ENCODE data around the gene SGTA.
"Not testable (repeated sequence)": the region's sequence is repeated elsewhere in the genome, so short reads cannot be mapped to it uniquely, and the experiment has no call there.

SGTA gene

GRCh38 chr19:2795827-2796658, 13.0 kb upstream of the SGTA start:
- Histone ChIP-seq H2AFZ (no peak overlapping the region), H3K36me3 (ENCODE audit: control insufficient read depth, insufficient read depth, low read length) (no peaks in the 10 kb centered on the region), H3K9me3 (ENCODE audit: control insufficient read depth, low read length) (no peaks in the 10 kb centered on the region), H3K4me1 (no peaks in the 10 kb centered on the region), H3K79me2 (peaks cover 10% of the 10 kb centered on the region), H3K4me3 (ENCODE audit: low read depth, low read length) (no peak overlapping the region), H3K27me3 (ENCODE audit: control insufficient read depth, insufficient read depth, low read length) (no peaks in the 10 kb centered on the region), H3K9ac (no peak overlapping the region), H3K4me2 (ENCODE audit: low read length) (no peak overlapping the region), H3K27ac (no peak overlapping the region)
- TF ChIP-seq, protein P1, sequence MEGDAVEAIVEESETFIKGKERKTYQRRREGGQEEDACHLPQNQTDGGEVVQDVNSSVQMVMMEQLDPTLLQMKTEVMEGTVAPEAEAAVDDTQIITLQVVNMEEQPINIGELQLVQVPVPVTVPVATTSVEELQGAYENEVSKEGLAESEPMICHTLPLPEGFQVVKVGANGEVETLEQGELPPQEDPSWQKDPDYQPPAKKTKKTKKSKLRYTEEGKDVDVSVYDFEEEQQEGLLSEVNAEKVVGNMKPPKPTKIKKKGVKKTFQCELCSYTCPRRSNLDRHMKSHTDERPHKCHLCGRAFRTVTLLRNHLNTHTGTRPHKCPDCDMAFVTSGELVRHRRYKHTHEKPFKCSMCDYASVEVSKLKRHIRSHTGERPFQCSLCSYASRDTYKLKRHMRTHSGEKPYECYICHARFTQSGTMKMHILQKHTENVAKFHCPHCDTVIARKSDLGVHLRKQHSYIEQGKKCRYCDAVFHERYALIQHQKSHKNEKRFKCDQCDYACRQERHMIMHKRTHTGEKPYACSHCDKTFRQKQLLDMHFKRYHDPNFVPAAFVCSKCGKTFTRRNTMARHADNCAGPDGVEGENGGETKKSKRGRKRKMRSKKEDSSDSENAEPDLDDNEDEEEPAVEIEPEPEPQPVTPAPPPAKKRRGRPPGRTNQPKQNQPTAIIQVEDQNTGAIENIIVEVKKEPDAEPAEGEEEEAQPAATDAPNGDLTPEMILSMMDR (IDR thresholded peaks at IDR 0.05) = no peak

- Histone ChIP-seq H3K27ac (no peak overlapping the region), H3K27me3 (ENCODE audit: control insufficient read depth, insufficient read depth, low read length) (no peaks in the 10 kb centered on the region), H3K36me3 (ENCODE audit: control insufficient read depth, insufficient read depth, low read length) (no peaks in the 10 kb centered on the region), H3K9ac (no peak overlapping the region), H3K9me3 (ENCODE audit: control insufficient read depth, low read length) (no peaks in the 10 kb centered on the region), H3K4me2 (ENCODE audit: low read length) (no peak overlapping the region), H3K4me1 (no peaks in the 10 kb centered on the region), H2AFZ (no peak overlapping the region), H3K79me2 (peaks cover 11% of the 10 kb centered on the region), H3K4me3 (ENCODE audit: low read depth, low read length) (no peak overlapping the region)
- TF ChIP-seq, protein P1 (IDR thresholded peaks at IDR 0.05) = no peak
Measured at GRCh38 chr19:2793577-2793976, 10.5 kb upstream of the SGTA start.

DNA sequence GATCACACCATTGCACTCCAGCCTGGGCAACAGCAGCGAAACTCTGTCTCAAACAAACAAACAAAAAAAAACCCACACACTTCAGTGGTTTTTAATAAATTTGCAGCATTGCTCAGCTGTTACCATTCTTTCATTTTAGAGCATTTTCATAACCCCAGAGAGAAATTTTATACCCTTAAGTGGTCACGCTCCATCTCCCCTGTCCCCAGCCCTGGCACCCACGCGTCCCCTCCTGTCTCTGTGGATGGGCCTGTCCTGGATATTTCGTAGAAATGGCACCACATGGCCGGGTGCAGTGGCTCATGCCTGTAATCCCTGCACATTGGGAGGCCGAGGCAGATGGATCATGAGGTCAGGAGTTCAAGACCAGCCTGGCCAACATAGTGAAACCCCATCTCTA, 10.1 kb upstream of the SGTA start:
- TF ChIP-seq, protein P1 (IDR thresholded peaks at IDR 0.05) = no peak
- no peak overlapping the region for H3K27ac ChIP-seq

DNA sequence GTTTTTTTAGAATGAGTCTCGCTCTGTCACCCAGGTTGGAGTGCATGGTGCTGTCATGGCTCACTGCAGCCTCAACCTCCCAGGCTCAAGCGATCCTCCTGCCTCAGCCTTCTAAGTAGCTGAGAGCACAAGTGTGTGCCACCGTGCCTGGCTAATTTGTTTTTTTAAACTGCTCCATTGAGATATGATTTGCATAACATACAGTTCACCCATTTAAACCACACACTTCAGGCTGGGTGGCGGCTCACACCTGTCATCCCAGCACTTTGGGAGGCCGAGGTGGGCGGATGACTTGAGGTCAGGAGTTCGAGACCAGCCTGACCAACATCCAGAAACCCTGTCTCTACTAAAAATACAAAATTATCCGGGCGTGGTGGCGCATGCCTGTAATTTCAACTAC, 9.6 kb upstream of the SGTA start:
- H3K27ac ChIP-seq; H3K36me3 ChIP-seq (ENCODE audit: control insufficient read depth, insufficient read depth, low read length); H3K9me3 ChIP-seq (ENCODE audit: control insufficient read depth, low read length); H3K4me1 ChIP-seq; H3K4me2 ChIP-seq (ENCODE audit: low read length); H2AFZ ChIP-seq; H3K9ac ChIP-seq; H3K27me3 ChIP-seq (ENCODE audit: control insufficient read depth, insufficient read depth, low read length); H3K4me3 ChIP-seq (ENCODE audit: low read depth, low read length): not testable (repeated sequence)
- peaks cover 11% of the 10 kb centered on the region for H3K79me2 ChIP-seq

More for the DNA sequence above, 10.1 kb upstream of the SGTA start:
- Histone ChIP-seq H2AFZ (no peak overlapping the region), H3K9ac (no peak overlapping the region), H3K4me2 (ENCODE audit: low read length) (no peak overlapping the region), H3K27me3 (ENCODE audit: control insufficient read depth, insufficient read depth, low read length) (no peaks in the 10 kb centered on the region), H3K9me3 (ENCODE audit: control insufficient read depth, low read length) (no peaks in the 10 kb centered on the region), H3K79me2 (peaks cover 11% of the 10 kb centered on the region), H3K4me1 (no peaks in the 10 kb centered on the region), H3K4me3 (ENCODE audit: low read depth, low read length) (no peak overlapping the region), H3K36me3 (ENCODE audit: control insufficient read depth, insufficient read depth, low read length) (no peaks in the 10 kb centered on the region)

GRCh38 chr19:2791876-2792275, 8.8 kb upstream of the SGTA start:
- Histone ChIP-seq H3K36me3 (ENCODE audit: control insufficient read depth, insufficient read depth, low read length) (no peaks in the 10 kb centered on the region), H3K4me2 (ENCODE audit: low read length) (no peak overlapping the region), H3K4me3 (ENCODE audit: low read depth, low read length) (no peak overlapping the region), H3K27ac (no peak overlapping the region), H3K9me3 (ENCODE audit: control insufficient read depth, low read length) (no peaks in the 10 kb centered on the region), H3K27me3 (ENCODE audit: control insufficient read depth, insufficient read depth, low read length) (no peaks in the 10 kb centered on the region), H3K9ac (no peak overlapping the region), H3K79me2 (peaks cover 11% of the 10 kb centered on the region), H2AFZ (no peak overlapping the region), H3K4me1 (no peaks in the 10 kb centered on the region)
- TF ChIP-seq, protein P1 (IDR thresholded peaks at IDR 0.05) = no peak
